K562 (cell line): ENCODE data around the gene SEMA5A. TPM values are rescaled to one million over a fixed set of nuclear protein-coding genes. Genes with fewer than 3 reads are reported as not detected.

ENCODE experiments used
- ATAC-seq: fragments of 200-7000 bp; cut with Tn5 transposase; 3 replicates; pipeline ENCODE4 v1.9.1; 2020; ENCODE audit warnings: moderate library complexity
- BruUV-seq: library from RNA; stranded (reverse); fragments of 400-500 nt; replicated peaks from 2 replicates; lab custom pipeline; 2021; lab: Mats Ljungman, UMichigan
- CTCF ChIA-PET: fragments of 300-600 bp; formaldehyde crosslinking; extraction: SDS; loops from one replicate; lab custom pipeline; 2021; ENCODE audit warnings: low intra/inter-chr PET ratio; lab: Yijun Ruan, JAX
- POLR2A ChIA-PET: fragments of 300-600, 350-650 bp; sonication (Branson Sonifier 250); formaldehyde crosslinking; extraction: SDS; loops from one replicate; lab custom pipeline; 2021; ENCODE audit warnings: antibody characterized with exemption, inconsistent platforms; lab: Yijun Ruan, JAX
- DNase-seq, 4 experiments: peaks; one replicate each; pipeline versions ENCODE4 v3.0.0 to v3.0.0-alpha.2; 2011 to 2018; ENCODE audit warnings: low spot score in 3 of 4, mixed read lengths in 3 of 4; ENCODE audit errors: extremely low read depth in 1 of 4
- FAIRE-seq: peaks from 2 replicates; lab custom pipeline; 2011; peaks lifted over from hg19 to GRCh38; lab: Jason Lieb, UNC
- H2AFZ ChIP-seq: 2 replicates; pipeline ENCODE4 v1.6.0; 2011; ENCODE audit warnings: low read depth, low read length, control low read depth, inconsistent platforms
- H3K27ac ChIP-seq: fragments of 200-600 bp; 3 replicates; pipeline ENCODE4 v1.8.0; 2011; ENCODE audit warnings: low read depth, mild to moderate bottlenecking, control low read depth, inconsistent platforms, low read length, moderate library complexity, mixed read lengths; ENCODE audit errors: extremely low read depth
- H3K27me3 ChIP-seq, 2 experiments: fragments of 300-600 bp in 1 of 2; 2 replicates in 1 of 2; 3 replicates in 1 of 2; pipeline versions ENCODE4 v1.6.0 to v1.8.0; 2011; ENCODE audit warnings: inconsistent platforms in 2 of 2, low read length in 2 of 2, mild to moderate bottlenecking in 1 of 2, mixed read lengths in 1 of 2, moderate library complexity in 1 of 2; ENCODE audit not compliant: control insufficient read depth in 2 of 2, insufficient read depth in 2 of 2
- H3K36me3 ChIP-seq: fragments of 300-600 bp; 3 replicates; pipeline ENCODE4 v1.8.0; 2011; ENCODE audit warnings: mild to moderate bottlenecking, low read length, inconsistent platforms; ENCODE audit not compliant: control insufficient read depth, insufficient read depth
- H3K4me1 ChIP-seq, 2 experiments: fragments of 200-600 bp in 1 of 2; replicated peaks in 1 of 2; 2 replicates in 1 of 2; 3 replicates in 1 of 2; pipeline versions ENCODE4 v1.5.1 to v1.8.0; 2011; ENCODE audit warnings: inconsistent platforms in 2 of 2, low read length in 2 of 2, mild to moderate bottlenecking in 1 of 2, mixed read lengths in 1 of 2, moderate library complexity in 1 of 2; ENCODE audit not compliant: control insufficient read depth in 2 of 2, insufficient read depth in 2 of 2
- H3K4me2 ChIP-seq: 2 replicates; pipeline ENCODE4 v1.6.1; 2011; ENCODE audit warnings: low read length, control low read depth, inconsistent platforms, mixed read lengths; ENCODE audit not compliant: insufficient read depth
- H3K4me3 ChIP-seq: fragments of 200-600 bp; sonication (generic), shearing (Covaris generic); 2 replicates; pipeline ENCODE4 v1.5.1; 2016; ENCODE audit warnings: control low read depth, inconsistent platforms
- H3K79me2 ChIP-seq: fragments of 200-600 bp; 3 replicates; pipeline ENCODE4 v1.8.0; 2011; ENCODE audit warnings: low read length, inconsistent platforms; ENCODE audit not compliant: control insufficient read depth, insufficient read depth
- H3K9ac ChIP-seq, 2 experiments: 2 replicates each; pipeline versions ENCODE4 v1.6.0 to v1.6.1; 2011; ENCODE audit warnings: low read depth in 2 of 2, low read length in 2 of 2, control low read depth in 1 of 2, inconsistent platforms in 1 of 2, mild to moderate bottlenecking in 1 of 2, mixed read lengths in 1 of 2; ENCODE audit not compliant: insufficient read depth in 1 of 2
- H3K9me1 ChIP-seq: one replicate; pipeline ENCODE4 v1.6.0; 2011; ENCODE audit warnings: inconsistent platforms, mild to moderate bottlenecking, low read length, moderate library complexity; ENCODE audit not compliant: control insufficient read depth, insufficient read depth
- H3K9me3 ChIP-seq: replicated peaks from 2 replicates; pipeline ENCODE4 v1.5.1; 2011; ENCODE audit warnings: low read depth, low read length, inconsistent platforms; ENCODE audit not compliant: control insufficient read depth, insufficient read depth
- H4K20me1 ChIP-seq: replicated peaks from 2 replicates; pipeline ENCODE4 v1.6.1; 2011; ENCODE audit warnings: low read length, inconsistent platforms, mixed read lengths; ENCODE audit not compliant: control insufficient read depth, insufficient read depth
- ADNP ChIP-seq: fragments of 200-800 bp; sonication (Bioruptor generic); IDR thresholded peaks from 2 replicates; pipeline ENCODE4 v1.6.1; 2016; ENCODE audit warnings: missing genetic modification characterization, missing compliant biosample characterization
- CREB3 ChIP-seq: fragments of 450-650 bp; conservative IDR thresholded peaks from 2 replicates; pipeline ENCODE4 v1.6.1; 2016; ENCODE audit warnings: missing genetic modification characterization, low read depth, mild to moderate bottlenecking, missing compliant biosample characterization, moderate library complexity
- FUS ChIP-seq: fragments of 200-400 bp; formaldehyde crosslinking; optimal IDR thresholded peaks from 2 replicates; pipeline ENCODE3; 2017; ENCODE audit warnings: low read depth, low read length
- IRF1 ChIP-seq: sonication (generic); formaldehyde crosslinking; IDR thresholded peaks from 2 replicates; pipeline ENCODE4 v1.8.0; 2022; ENCODE audit warnings: missing genetic modification reagents, mild to moderate bottlenecking, borderline replicate concordance
- MIER1 ChIP-seq: fragments of 450-650 bp; IDR thresholded peaks from 2 replicates; pipeline ENCODE4 v1.6.1; 2016; ENCODE audit warnings: antibody characterized with exemption, mild to moderate bottlenecking, low read depth
- MTA1 ChIP-seq: fragments of 450-650 bp; IDR thresholded peaks from 2 replicates; pipeline ENCODE4 v1.6.1; 2017; ENCODE audit warnings: borderline replicate concordance
- MYNN ChIP-seq, 2 experiments: sonication (generic); formaldehyde crosslinking in 1 of 2; IDR thresholded peaks; 2 replicates each; pipeline versions ENCODE4 v1.5.0 to v1.6.1; 2016 to 2020; ENCODE audit warnings: antibody characterized with exemption in 1 of 2, missing genetic modification reagents in 1 of 2
- PRPF4 ChIP-seq: fragments of 200-400 bp; formaldehyde crosslinking; IDR thresholded peaks from one replicate; pipeline ENCODE4 v1.6.1; 2017; ENCODE audit warnings: low read length, low read depth, mild to moderate bottlenecking; ENCODE audit not compliant: insufficient read depth, poor library complexity, severe bottlenecking
- ZNF140 ChIP-seq: fragments of 250-450 bp; sonication (Bioruptor Pico); IDR thresholded peaks from 2 replicates; pipeline ENCODE4 v1.8.0; 2021; ENCODE audit warnings: moderate library complexity, mild to moderate bottlenecking, inconsistent platforms
- WGBS: fragments of 100-300 bp; shearing (Covaris generic); methylation state at CpG from one replicate; pipeline ENCODE4 v1.1.6; 2016; ENCODE audit warnings: low coverage, mixed read lengths; ENCODE audit not compliant: insufficient coverage; ENCODE audit errors: missing lambda C conversion rate; 5-methylcytosine and 5-hydroxymethylcytosine counted together
- in situ Hi-C: fragments of 300-500 bp; cut with MboI; formaldehyde crosslinking; loops from 4 replicates; pipeline ENCODE4 v1.15.0; 2018; ENCODE audit warnings: inconsistent platforms, mixed read lengths
- intact Hi-C: fragments of 100-400 bp; cut with micrococcal nuclease; formaldehyde crosslinking; loops from 2 replicates; pipeline ENCODE4 v1.14.2; 2022
- polyA plus RNA-seq, 8 experiments: library from polyadenylated mRNA; depleted of rRNA in 4 of 8; stranded (reverse) in 5 of 8; unstranded in 3 of 8; fragments of >200 nt; fragmentation: Nextera tagmentation in 2 of 8; fragmentation: Illumina TruSeq in 1 of 8; extraction: Ambion mirVana in 2 of 8; extraction: Trizol in 1 of 8; gene quantifications; 2 replicates each; pipeline versions ENCODE4 v1.2.1 to v1.2.3, GENCODE V29; 2011 to 2014; ENCODE audit warnings: inconsistent platforms in 1 of 8, missing spikeins in 1 of 8
- total RNA-seq, 7 experiments: library from RNA; depleted of rRNA in 6 of 7; stranded (reverse); fragments of >200 nt in 6 of 7; fragmentation: Illumina TruSeq in 2 of 7; extraction: Trizol in 2 of 7; gene quantifications; 2 replicates each; pipeline versions ENCODE4 v1.2.1 to v1.2.3, GENCODE V29; 2011 to 2021; ENCODE audit warnings: low replicate concordance in 1 of 7
- TF ChIP-seq, protein P1 (sequence below): fragments of 250-450 bp; sonication (Bioruptor Pico); IDR thresholded peaks from 2 replicates; pipeline ENCODE4 v1.8.0; 2021; ENCODE audit warnings: moderate library complexity, mild to moderate bottlenecking, inconsistent platforms
- TF ChIP-seq, protein P2 (sequence below): fragments of 450-650 bp; IDR thresholded peaks from 2 replicates; pipeline ENCODE4 v1.6.1; 2017; ENCODE audit warnings: antibody characterized with exemption
- TF ChIP-seq, protein P3 (sequence below): sonication (generic); formaldehyde crosslinking; IDR thresholded peaks from 2 replicates; pipeline ENCODE4 v1.8.1; 2023; ENCODE audit warnings: mild to moderate bottlenecking, missing genetic modification reagents

Gene SEMA5A
- total and polyA plus RNA-seq, 9 of the 15 experiments (the other 6 are each of a cell fraction or from before 2014, with no cell fraction given) = 0.02 TPM; not detected in 8

DNA sequence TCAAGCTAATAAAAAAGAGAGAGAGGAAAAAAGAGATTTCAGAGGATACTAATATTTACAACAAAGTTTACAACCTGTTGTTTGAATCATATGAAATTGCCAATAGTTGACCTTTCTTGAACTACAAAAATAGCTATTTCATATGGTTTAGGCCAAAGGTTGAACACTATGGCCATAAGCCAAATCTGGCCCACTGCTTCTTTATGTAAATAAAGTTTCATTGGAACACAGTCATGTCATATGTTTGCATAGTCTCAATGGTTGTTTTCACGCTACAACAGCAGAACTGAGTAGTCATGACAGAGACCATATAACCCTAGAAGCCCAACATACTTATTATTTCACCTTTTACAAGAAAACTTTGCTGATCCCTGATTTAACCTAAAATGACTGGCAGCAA is 20.9 kb downstream of the SEMA5A start:
- no peaks in the 10 kb centered on the region for H3K4me1 ChIP-seq
- ATAC-seq (no peak), DNase-seq (no peak), FAIRE-seq (no peak)
- H2AFZ ChIP-seq = no peak overlapping the region
- H3K27me3 ChIP-seq = no peaks in the 10 kb centered on the region; a peak in 1 of 5 replicates
- H3K4me3 ChIP-seq = no peak overlapping the region
- no peaks in the 10 kb centered on the region for H3K9me1 ChIP-seq
- H3K36me3 ChIP-seq = no peaks in the 10 kb centered on the region
- intact Hi-C loops (no loop called here), in situ Hi-C loops (no loop called here)
- no peaks in the 10 kb centered on the region for H3K79me2 ChIP-seq
- 0% methylated on average over 1 of the region's 1 CpG for WGBS
- no peaks in the 10 kb centered on the region for H3K9me3 ChIP-seq
- BruUV-seq = no TSS peak
- H3K9ac ChIP-seq = no peak overlapping the region
- H3K4me2 ChIP-seq = no peak overlapping the region
- POLR2A ChIA-PET = no interaction called here
- no peaks in the 10 kb centered on the region for H4K20me1 ChIP-seq
- no peak overlapping the region for H3K27ac ChIP-seq
- CTCF ChIA-PET = no interaction called here
- no peak for TF ChIP-seq PRPF4
- no peak for TF ChIP-seq MIER1
- TF ChIP-seq MTA1 = no peak
- no peak for TF ChIP-seq CREB3
- TF ChIP-seq, protein P1, sequence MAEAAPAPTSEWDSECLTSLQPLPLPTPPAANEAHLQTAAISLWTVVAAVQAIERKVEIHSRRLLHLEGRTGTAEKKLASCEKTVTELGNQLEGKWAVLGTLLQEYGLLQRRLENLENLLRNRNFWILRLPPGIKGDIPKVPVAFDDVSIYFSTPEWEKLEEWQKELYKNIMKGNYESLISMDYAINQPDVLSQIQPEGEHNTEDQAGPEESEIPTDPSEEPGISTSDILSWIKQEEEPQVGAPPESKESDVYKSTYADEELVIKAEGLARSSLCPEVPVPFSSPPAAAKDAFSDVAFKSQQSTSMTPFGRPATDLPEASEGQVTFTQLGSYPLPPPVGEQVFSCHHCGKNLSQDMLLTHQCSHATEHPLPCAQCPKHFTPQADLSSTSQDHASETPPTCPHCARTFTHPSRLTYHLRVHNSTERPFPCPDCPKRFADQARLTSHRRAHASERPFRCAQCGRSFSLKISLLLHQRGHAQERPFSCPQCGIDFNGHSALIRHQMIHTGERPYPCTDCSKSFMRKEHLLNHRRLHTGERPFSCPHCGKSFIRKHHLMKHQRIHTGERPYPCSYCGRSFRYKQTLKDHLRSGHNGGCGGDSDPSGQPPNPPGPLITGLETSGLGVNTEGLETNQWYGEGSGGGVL = no peak
- TF ChIP-seq ADNP (tag) = no peak
- TF ChIP-seq ZNF140 (CRISPR knock-in tag) = no peak
- TF ChIP-seq, protein P2, sequence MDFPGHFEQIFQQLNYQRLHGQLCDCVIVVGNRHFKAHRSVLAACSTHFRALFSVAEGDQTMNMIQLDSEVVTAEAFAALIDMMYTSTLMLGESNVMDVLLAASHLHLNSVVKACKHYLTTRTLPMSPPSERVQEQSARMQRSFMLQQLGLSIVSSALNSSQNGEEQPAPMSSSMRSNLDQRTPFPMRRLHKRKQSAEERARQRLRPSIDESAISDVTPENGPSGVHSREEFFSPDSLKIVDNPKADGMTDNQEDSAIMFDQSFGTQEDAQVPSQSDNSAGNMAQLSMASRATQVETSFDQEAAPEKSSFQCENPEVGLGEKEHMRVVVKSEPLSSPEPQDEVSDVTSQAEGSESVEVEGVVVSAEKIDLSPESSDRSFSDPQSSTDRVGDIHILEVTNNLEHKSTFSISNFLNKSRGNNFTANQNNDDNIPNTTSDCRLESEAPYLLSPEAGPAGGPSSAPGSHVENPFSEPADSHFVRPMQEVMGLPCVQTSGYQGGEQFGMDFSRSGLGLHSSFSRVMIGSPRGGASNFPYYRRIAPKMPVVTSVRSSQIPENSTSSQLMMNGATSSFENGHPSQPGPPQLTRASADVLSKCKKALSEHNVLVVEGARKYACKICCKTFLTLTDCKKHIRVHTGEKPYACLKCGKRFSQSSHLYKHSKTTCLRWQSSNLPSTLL = no peak
- no peak for TF ChIP-seq FUS
- TF ChIP-seq MYNN (IDR thresholded peaks at IDR 0.05) = no peak
- no peak for TF ChIP-seq MYNN (CRISPR knock-in tag; IDR thresholded peaks at IDR 0.05)
- TF ChIP-seq IRF1 (CRISPR knock-in tag) = no peak
- TF ChIP-seq, protein P3, sequence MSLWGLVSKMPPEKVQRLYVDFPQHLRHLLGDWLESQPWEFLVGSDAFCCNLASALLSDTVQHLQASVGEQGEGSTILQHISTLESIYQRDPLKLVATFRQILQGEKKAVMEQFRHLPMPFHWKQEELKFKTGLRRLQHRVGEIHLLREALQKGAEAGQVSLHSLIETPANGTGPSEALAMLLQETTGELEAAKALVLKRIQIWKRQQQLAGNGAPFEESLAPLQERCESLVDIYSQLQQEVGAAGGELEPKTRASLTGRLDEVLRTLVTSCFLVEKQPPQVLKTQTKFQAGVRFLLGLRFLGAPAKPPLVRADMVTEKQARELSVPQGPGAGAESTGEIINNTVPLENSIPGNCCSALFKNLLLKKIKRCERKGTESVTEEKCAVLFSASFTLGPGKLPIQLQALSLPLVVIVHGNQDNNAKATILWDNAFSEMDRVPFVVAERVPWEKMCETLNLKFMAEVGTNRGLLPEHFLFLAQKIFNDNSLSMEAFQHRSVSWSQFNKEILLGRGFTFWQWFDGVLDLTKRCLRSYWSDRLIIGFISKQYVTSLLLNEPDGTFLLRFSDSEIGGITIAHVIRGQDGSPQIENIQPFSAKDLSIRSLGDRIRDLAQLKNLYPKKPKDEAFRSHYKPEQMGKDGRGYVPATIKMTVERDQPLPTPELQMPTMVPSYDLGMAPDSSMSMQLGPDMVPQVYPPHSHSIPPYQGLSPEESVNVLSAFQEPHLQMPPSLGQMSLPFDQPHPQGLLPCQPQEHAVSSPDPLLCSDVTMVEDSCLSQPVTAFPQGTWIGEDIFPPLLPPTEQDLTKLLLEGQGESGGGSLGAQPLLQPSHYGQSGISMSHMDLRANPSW = no peak
